Esophagus squamous epithelium (tissue), 5 donors: ENCODE measurements around the gene CUL7. TPM values are rescaled to one million over a fixed set of nuclear protein-coding genes. Genes with fewer than 3 reads are reported as not detected.

Source experiments
- DNase-seq: peaks from one replicate; lab custom pipeline; 2025; lab: John Stamatoyannopoulos, UW
- H3K27ac ChIP-seq, 4 donors: fragments of 200-600 bp; sonication (generic); one replicate each; pipeline ENCODE4 v1.5.1; 2016 to 2019; ENCODE audit warnings: mild to moderate bottlenecking in 1 of 4
- H3K27me3 ChIP-seq, 4 donors: fragments of 200-600 bp; sonication (generic); 1 replicate in 3 of 4; 2 replicates in 1 of 4; pipeline versions ENCODE4 v1.5.1 to v1.6.0; 2017 to 2021; ENCODE audit warnings: antibody characterized with exemption in 1 of 4
- H3K36me3 ChIP-seq, 3 donors: fragments of 200-600 bp; sonication (generic); one replicate each; pipeline ENCODE4 v1.5.1; 2016 to 2019
- H3K4me1 ChIP-seq, 3 donors: fragments of 200-600 bp; sonication (generic); one replicate each; pipeline ENCODE4 v1.5.1; 2017 to 2019
- H3K4me3 ChIP-seq, 4 donors: fragments of 200-600 bp; sonication (generic); 1 replicate in 3 of 4; 2 replicates in 1 of 4; pipeline ENCODE4 v1.5.1; 2016 to 2019; ENCODE audit warnings: mild to moderate bottlenecking in 2 of 4, moderate library complexity in 1 of 4
- H3K9me3 ChIP-seq, 3 donors: fragments of 200-600 bp; sonication (generic); one replicate each; pipeline ENCODE4 v1.5.1; 2016 to 2019
- POLR2A ChIP-seq, 4 donors: fragments of 450-650 bp; IDR thresholded peaks; one replicate each; pipeline ENCODE4 v1.6.1; 2017; ENCODE audit warnings: antibody characterized with exemption in 4 of 4, mild to moderate bottlenecking in 4 of 4, moderate library complexity in 3 of 4
- WGBS, 2 donors: methylation state at CpG; one replicate each; pipeline ENCODE4 v1.1.5; 2018; 5-methylcytosine and 5-hydroxymethylcytosine counted together
- intact Hi-C: fragments of 100-400 bp; cut with DNase I; formaldehyde crosslinking; loops from one replicate; pipeline ENCODE4 v1.15.0; 2022
- total RNA-seq, 4 donors: library from RNA; depleted of rRNA; stranded (reverse); fragments of >200 nt; gene quantifications; one replicate each; pipeline ENCODE4 v1.1.0, GENCODE V29; 2016
- TF ChIP-seq, protein P1 (sequence below), 6 experiments: fragments of 450-650 bp in 4 of 6; fragments of 200-600 bp in 2 of 6; sonication (generic) in 2 of 6; IDR thresholded peaks; one replicate each; pipeline ENCODE4 v1.5.1; 2016 to 2019; ENCODE audit warnings: antibody characterized with exemption in 6 of 6, mild to moderate bottlenecking in 4 of 6, moderate library complexity in 4 of 6
- donor health status: DM: yes; HTN: yes; CAD: no.

CUL7 gene
- total RNA-seq, 4 donors from 2014 or later: 6.5 to 10.8 (median 8.0) TPM

DNA sequence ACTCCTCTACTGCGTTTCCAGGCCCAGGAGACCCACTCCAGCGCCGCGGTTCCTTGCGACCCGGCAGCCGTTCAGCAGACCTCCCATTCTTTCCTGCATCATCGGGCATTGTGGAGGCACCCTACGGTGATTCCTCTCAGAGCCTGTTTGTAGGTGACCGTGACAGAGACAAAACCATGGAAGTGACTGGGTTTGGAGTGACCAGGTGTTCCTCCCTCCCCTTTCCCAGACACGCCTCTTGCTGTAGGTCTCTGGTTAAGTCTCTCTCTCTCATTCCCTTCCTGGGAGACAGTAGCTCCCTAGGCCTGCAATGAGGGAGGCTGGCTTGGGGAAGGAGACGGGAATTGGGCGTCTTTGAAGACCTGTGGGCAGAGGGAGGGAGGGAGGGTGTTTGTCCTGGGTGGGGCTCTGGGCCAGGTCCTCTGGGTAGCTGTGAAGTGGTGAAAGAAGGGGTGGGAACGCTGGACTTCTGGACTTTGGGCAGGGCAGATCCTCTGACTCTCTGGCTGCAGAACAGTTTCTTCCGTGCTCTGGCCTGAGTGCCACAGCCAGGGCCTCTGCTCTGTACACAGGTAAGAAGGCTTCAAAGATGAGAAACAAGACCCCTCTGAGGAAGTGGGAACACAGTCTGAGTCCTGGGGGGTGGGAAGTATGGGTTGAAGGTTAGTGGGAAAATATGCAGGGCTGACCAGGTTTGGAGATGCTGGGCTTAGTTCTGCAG is 6.5 kb upstream of the CUL7 start:
- intact Hi-C loops: loop anchor here (10.0 kb wide), 1 partner anchor 95 kb away; the partner anchor contains the start of gene GNMT
- DNase-seq: no peak
- Histone ChIP-seq H3K4me3 (peak overlapping the region; percentile 83 to 97 (median 90)), H3K9me3 (no peaks in the 10 kb centered on the region), H3K4me1 (peaks cover 12 to 37% (median 19%) of the 10 kb centered on the region in 3 donors), H3K27me3 (no peaks in the 10 kb centered on the region), H3K36me3 (peaks cover 0 to 63% (median 4%) of the 10 kb centered on the region in 3 donors), H3K27ac (peak overlapping the region; percentile 89 to 97 (median 94))
- WGBS, 2 donors: 5 to 17% methylated on average over 7 to 13 of the region's 15 CpGs
- TF ChIP-seq POLR2A (IDR thresholded peaks at IDR 0.05): no peak
- TF ChIP-seq, protein P1, sequence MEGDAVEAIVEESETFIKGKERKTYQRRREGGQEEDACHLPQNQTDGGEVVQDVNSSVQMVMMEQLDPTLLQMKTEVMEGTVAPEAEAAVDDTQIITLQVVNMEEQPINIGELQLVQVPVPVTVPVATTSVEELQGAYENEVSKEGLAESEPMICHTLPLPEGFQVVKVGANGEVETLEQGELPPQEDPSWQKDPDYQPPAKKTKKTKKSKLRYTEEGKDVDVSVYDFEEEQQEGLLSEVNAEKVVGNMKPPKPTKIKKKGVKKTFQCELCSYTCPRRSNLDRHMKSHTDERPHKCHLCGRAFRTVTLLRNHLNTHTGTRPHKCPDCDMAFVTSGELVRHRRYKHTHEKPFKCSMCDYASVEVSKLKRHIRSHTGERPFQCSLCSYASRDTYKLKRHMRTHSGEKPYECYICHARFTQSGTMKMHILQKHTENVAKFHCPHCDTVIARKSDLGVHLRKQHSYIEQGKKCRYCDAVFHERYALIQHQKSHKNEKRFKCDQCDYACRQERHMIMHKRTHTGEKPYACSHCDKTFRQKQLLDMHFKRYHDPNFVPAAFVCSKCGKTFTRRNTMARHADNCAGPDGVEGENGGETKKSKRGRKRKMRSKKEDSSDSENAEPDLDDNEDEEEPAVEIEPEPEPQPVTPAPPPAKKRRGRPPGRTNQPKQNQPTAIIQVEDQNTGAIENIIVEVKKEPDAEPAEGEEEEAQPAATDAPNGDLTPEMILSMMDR (IDR thresholded peaks at IDR 0.05): no peak

DNA sequence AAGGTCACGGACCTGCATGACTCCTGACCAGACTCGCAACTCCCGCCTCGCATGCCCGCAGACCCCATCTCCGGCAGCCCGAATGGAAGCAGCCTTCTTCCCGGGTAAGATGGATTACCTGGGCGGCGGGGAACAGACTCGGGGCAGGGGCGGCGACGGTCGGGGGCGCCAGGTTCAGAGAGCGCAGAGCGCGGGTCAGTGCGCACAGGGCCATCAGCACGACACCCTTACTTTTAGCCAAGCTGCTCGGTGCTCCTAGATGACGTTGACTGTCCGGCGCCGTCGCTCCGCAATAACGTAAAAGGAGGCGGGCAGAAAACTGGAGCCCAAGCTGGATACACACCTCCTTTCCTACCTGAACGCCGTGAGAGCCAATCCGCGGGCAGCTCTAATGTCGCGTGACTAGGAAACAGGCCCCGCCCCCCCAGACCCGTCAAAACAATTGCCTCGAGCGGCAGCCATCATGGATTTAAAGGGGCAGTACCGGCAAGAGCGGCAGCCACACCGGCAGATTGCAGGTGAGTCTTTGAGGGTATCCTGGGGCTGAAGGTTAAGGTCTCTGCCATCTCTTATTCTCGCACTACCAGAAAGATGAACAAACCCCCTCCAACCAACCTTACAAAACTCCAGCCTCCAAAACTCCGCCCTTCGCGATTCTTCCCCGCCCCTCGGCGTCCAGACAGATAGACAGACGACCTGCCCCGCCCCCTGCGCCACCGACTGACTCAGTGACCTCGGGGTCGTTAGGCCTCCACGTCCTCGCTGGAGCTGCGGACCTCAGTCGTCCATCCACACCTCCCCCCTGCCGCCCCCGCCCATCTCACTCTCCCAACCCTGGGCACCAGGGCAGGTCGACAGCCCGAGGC is 5.8 kb upstream of the CUL7 start, which contains the start of the genes KLC4 and MRPL2:
Gene KLC4, plus strand, starts transcription at position 464 of the 866 bp plus-strand sequence. CDS start 1,705 bp downstream, outside the sequence.
Gene MRPL2, minus strand, starts transcription at position 267 of the 866 bp plus-strand sequence. Its CDS starts 53 bp downstream, at position 214.
- peaks cover 12 to 40% (median 20%) of the 10 kb centered on the region in 3 donors for H3K4me1 ChIP-seq
- no peaks in the 10 kb centered on the region for H3K27me3 ChIP-seq
- peak within 1 kb of the TSS; percentile 89 to 97 (median 94) for H3K27ac ChIP-seq
- DNase-seq: peak; percentile 93
- peaks cover 0 to 59% (median 4%) of the 10 kb centered on the region in 3 donors for H3K36me3 ChIP-seq
- no peaks in the 10 kb centered on the region for H3K9me3 ChIP-seq
- peak in 3 of 4 donors; percentile 62 to 84 (median 77) for TF ChIP-seq POLR2A (IDR thresholded peaks at IDR 0.05)
- TF ChIP-seq, protein P1 (IDR thresholded peaks at IDR 0.05): peak in 1 of 6 experiments; percentile 4
- peak within 1 kb of the TSS; percentile 83 to 97 (median 90) for H3K4me3 ChIP-seq
- 0 to 1% methylated on average over 25 to 29 of the region's 64 CpGs for WGBS, 2 donors
- intact Hi-C loops: loop anchor here (10.0 kb wide), 1 partner anchor 95 kb away; the partner anchor contains the start of gene GNMT

DNA sequence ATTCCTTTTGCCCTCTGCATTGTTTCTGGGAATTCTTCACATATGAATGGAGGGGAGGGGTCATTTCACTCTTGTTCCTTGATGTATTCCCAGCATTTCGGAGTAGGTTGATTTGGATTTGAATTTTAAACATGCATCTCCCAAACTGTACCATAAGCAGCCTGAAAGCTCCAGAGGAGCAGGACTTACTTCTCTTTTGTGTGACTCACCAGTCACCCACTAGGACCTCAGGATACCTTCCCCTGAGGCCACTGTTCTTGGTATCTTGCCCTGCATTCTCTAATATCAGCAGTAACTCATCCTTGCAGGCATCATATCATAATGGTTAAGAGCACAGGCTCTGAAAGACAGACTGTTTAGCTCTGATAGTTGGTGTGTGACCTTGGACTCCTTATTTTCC is 4.9 kb upstream of the CUL7 start:
- Histone ChIP-seq H3K36me3 (peaks cover 0 to 50% (median 4%) of the 10 kb centered on the region in 3 donors), H3K4me3 (peak overlapping the region; percentile 83 to 97 (median 90)), H3K27ac (peak overlapping the region; percentile 89 to 97 (median 94)), H3K27me3 (no peaks in the 10 kb centered on the region), H3K4me1 (peaks cover 12 to 44% (median 25%) of the 10 kb centered on the region in 3 donors), H3K9me3 (no peaks in the 10 kb centered on the region)
- intact Hi-C loops: no loop called here
- no peak for TF ChIP-seq POLR2A (IDR thresholded peaks at IDR 0.05)
- TF ChIP-seq, protein P1 (IDR thresholded peaks at IDR 0.05): no peak
- no peak for DNase-seq
- WGBS, 2 donors: 45 to 83% methylated on average over 1 of the region's 1 CpG

DNA sequence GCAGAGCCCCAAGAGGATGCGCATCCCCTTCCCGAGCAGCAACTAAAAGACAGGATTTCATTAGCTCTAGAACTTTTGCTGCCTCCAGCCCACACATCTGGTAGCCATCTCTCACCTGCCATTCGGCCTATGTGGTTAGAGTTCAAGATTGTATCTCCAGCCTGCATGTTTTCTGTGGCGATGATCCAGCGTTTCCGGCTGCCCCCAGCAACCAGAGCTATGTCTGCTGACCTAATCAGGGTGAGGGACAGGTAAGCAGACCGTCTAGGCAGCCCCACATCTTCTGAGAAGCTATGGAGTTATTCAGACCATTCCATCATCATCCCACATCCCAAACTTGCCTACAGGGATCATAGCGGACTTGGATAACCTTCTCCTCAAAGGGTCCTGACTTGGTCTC is 2.3 kb upstream of the CUL7 start:
- no peaks in the 10 kb centered on the region for H3K9me3 ChIP-seq
- WGBS, 2 donors: 78 to 80% methylated on average over 3 to 8 of the region's 8 CpGs
- H3K4me1 ChIP-seq: peaks cover 12 to 61% (median 31%) of the 10 kb centered on the region in 3 donors
- no peaks in the 10 kb centered on the region for H3K27me3 ChIP-seq
- H3K36me3 ChIP-seq: peaks cover 0 to 35% (median 4%) of the 10 kb centered on the region in 3 donors
- no peak overlapping the region for H3K4me3 ChIP-seq
- H3K27ac ChIP-seq: no peak overlapping the region
- no peak for TF ChIP-seq POLR2A (IDR thresholded peaks at IDR 0.05)
- TF ChIP-seq, protein P1 (IDR thresholded peaks at IDR 0.05): no peak
- intact Hi-C loops: no loop called here
- no peak for DNase-seq
